ENCODE results near the gene PADI6. TPM values are rescaled to one million over a fixed set of nuclear protein-coding genes. Genes with fewer than 3 reads are reported as not detected.

The PADI6 gene
- total and polyA plus RNA-seq, 9 of the 15 experiments (the other 6 are each of a cell fraction or from before 2014, with no cell fraction given), result not detected

DNA sequence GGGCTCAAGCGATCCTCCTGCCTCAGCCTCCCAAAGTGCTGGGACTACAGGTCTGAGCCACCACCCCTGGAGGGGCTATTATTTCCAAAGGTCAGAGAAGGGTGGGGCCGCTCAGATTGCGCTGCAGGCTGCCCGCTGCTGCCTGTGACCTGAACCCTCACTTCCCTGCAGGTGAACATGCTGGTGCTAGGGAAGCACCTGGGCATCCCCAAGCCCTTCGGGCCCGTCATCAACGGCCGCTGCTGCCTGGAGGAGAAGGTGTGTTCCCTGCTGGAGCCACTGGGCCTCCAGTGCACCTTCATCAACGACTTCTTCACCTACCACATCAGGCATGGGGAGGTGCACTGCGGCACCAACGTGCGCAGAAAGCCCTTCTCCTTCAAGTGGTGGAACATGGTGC, 8.6 kb upstream of the PADI6 start:
- in situ Hi-C loops (cut with MboI), result no loop called here
- TF ChIP-seq, protein P1, sequence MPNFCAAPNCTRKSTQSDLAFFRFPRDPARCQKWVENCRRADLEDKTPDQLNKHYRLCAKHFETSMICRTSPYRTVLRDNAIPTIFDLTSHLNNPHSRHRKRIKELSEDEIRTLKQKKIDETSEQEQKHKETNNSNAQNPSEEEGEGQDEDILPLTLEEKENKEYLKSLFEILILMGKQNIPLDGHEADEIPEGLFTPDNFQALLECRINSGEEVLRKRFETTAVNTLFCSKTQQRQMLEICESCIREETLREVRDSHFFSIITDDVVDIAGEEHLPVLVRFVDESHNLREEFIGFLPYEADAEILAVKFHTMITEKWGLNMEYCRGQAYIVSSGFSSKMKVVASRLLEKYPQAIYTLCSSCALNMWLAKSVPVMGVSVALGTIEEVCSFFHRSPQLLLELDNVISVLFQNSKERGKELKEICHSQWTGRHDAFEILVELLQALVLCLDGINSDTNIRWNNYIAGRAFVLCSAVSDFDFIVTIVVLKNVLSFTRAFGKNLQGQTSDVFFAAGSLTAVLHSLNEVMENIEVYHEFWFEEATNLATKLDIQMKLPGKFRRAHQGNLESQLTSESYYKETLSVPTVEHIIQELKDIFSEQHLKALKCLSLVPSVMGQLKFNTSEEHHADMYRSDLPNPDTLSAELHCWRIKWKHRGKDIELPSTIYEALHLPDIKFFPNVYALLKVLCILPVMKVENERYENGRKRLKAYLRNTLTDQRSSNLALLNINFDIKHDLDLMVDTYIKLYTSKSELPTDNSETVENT (CRISPR knock-in tag; IDR thresholded peaks at IDR 0.05), result no peak
- TF ChIP-seq, protein P2, sequence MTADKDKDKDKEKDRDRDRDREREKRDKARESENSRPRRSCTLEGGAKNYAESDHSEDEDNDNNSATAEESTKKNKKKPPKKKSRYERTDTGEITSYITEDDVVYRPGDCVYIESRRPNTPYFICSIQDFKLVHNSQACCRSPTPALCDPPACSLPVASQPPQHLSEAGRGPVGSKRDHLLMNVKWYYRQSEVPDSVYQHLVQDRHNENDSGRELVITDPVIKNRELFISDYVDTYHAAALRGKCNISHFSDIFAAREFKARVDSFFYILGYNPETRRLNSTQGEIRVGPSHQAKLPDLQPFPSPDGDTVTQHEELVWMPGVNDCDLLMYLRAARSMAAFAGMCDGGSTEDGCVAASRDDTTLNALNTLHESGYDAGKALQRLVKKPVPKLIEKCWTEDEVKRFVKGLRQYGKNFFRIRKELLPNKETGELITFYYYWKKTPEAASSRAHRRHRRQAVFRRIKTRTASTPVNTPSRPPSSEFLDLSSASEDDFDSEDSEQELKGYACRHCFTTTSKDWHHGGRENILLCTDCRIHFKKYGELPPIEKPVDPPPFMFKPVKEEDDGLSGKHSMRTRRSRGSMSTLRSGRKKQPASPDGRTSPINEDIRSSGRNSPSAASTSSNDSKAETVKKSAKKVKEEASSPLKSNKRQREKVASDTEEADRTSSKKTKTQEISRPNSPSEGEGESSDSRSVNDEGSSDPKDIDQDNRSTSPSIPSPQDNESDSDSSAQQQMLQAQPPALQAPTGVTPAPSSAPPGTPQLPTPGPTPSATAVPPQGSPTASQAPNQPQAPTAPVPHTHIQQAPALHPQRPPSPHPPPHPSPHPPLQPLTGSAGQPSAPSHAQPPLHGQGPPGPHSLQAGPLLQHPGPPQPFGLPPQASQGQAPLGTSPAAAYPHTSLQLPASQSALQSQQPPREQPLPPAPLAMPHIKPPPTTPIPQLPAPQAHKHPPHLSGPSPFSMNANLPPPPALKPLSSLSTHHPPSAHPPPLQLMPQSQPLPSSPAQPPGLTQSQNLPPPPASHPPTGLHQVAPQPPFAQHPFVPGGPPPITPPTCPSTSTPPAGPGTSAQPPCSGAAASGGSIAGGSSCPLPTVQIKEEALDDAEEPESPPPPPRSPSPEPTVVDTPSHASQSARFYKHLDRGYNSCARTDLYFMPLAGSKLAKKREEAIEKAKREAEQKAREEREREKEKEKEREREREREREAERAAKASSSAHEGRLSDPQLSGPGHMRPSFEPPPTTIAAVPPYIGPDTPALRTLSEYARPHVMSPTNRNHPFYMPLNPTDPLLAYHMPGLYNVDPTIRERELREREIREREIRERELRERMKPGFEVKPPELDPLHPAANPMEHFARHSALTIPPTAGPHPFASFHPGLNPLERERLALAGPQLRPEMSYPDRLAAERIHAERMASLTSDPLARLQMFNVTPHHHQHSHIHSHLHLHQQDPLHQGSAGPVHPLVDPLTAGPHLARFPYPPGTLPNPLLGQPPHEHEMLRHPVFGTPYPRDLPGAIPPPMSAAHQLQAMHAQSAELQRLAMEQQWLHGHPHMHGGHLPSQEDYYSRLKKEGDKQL (CRISPR knock-in tag; IDR thresholded peaks at IDR 0.05; ENCODE audit: borderline replicate concordance), result no peak
- no peak for TF ChIP-seq ZC3H11A (IDR thresholded peaks at IDR 0.05; ENCODE audit: low read depth, low read length)
- TF ChIP-seq ZNF707 (CRISPR knock-in tag; conservative IDR thresholded peaks at IDR 0.05), result no peak
- TF ChIP-seq CEBPG (CRISPR knock-in tag; IDR thresholded peaks at IDR 0.05), result no peak
- no peak for TF ChIP-seq CEBPG (tag; conservative IDR thresholded peaks at IDR 0.05 in 1 of 2, IDR thresholded peaks at IDR 0.05 in 1 of 2)
- TF ChIP-seq, protein P3, sequence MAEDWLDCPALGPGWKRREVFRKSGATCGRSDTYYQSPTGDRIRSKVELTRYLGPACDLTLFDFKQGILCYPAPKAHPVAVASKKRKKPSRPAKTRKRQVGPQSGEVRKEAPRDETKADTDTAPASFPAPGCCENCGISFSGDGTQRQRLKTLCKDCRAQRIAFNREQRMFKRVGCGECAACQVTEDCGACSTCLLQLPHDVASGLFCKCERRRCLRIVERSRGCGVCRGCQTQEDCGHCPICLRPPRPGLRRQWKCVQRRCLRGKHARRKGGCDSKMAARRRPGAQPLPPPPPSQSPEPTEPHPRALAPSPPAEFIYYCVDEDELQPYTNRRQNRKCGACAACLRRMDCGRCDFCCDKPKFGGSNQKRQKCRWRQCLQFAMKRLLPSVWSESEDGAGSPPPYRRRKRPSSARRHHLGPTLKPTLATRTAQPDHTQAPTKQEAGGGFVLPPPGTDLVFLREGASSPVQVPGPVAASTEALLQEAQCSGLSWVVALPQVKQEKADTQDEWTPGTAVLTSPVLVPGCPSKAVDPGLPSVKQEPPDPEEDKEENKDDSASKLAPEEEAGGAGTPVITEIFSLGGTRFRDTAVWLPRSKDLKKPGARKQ (CRISPR knock-in tag; IDR thresholded peaks at IDR 0.05), result no peak
- TF ChIP-seq ZNF445 (CRISPR knock-in tag; IDR thresholded peaks at IDR 0.05; ENCODE audit: low read depth), result no peak
- TF ChIP-seq KDM1A (IDR thresholded peaks at IDR 0.05), result no peak
- no peak for TF ChIP-seq CXXC5 (CRISPR knock-in tag; IDR thresholded peaks at IDR 0.05)
- no peak for TF ChIP-seq ZNF282 (CRISPR knock-in tag; IDR thresholded peaks at IDR 0.05)
- TF ChIP-seq, protein P4, sequence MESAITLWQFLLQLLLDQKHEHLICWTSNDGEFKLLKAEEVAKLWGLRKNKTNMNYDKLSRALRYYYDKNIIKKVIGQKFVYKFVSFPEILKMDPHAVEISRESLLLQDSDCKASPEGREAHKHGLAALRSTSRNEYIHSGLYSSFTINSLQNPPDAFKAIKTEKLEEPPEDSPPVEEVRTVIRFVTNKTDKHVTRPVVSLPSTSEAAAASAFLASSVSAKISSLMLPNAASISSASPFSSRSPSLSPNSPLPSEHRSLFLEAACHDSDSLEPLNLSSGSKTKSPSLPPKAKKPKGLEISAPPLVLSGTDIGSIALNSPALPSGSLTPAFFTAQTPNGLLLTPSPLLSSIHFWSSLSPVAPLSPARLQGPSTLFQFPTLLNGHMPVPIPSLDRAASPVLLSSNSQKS (CRISPR knock-in tag; IDR thresholded peaks at IDR 0.05), result no peak

More for the DNA sequence above, 8.6 kb upstream of the PADI6 start:
- Histone ChIP-seq H3K4me3 (no peak overlapping the region), H3K79me2 (ENCODE audit: control insufficient read depth, insufficient read depth, low read length) (no peaks in the 10 kb centered on the region), H3K9me3 (replicated peaks; ENCODE audit: control insufficient read depth, insufficient read depth, low read depth, low read length) (no peaks in the 10 kb centered on the region), H3K36me3 (ENCODE audit: control insufficient read depth, insufficient read depth, low read length) (no peaks in the 10 kb centered on the region), H3K27me3 (ENCODE audit: control insufficient read depth in 2 of 2, insufficient read depth in 2 of 2, low read length in 2 of 2) (peaks cover 18 to 32% of the 10 kb centered on the region in 2 experiments), H4K20me1 (replicated peaks; ENCODE audit: control insufficient read depth, insufficient read depth, low read length) (no peaks in the 10 kb centered on the region), H3K9ac (ENCODE audit: insufficient read depth in 1 of 2, low read depth in 2 of 2, low read length in 2 of 2) (0 out of 4 replicates have a peak overlapping the region, but pooled peaks of 1 of the 2 experiments have one; percentile 3), H3K4me1 (replicated peaks in 1 of 2; ENCODE audit: control insufficient read depth in 2 of 2, insufficient read depth in 2 of 2, low read length in 2 of 2) (peaks cover 16 to 20% of the 10 kb centered on the region in 2 experiments; a peak in 4 of 5 replicates), H2AFZ (ENCODE audit: low read depth, low read length) (no peak overlapping the region), H3K4me2 (ENCODE audit: insufficient read depth, low read length) (no peak overlapping the region), H3K27ac (ENCODE audit: extremely low read depth, low read depth, low read length) (no peak overlapping the region), H3K9me1 (ENCODE audit: control insufficient read depth, insufficient read depth, low read length) (no peaks in the 10 kb centered on the region)
- 5% methylated on average over 12 of the region's 12 CpGs for WGBS (ENCODE audit: insufficient coverage, low coverage, missing lambda C conversion rate)
- no peak for FAIRE-seq
- intact Hi-C loops (cut with micrococcal nuclease), result no loop called here
- ATAC-seq, result no peak
- no TSS peak for BruUV-seq (replicated peaks)
- DNase-seq (ENCODE audit: extremely low read depth in 1 of 4, low spot score in 3 of 4), result no peak
- ChIA-PET POLR2A (interaction anchor here (0.6 to 1.3 kb wide), 4 partner anchors 8 to 45 kb away, joined by 3 read pairs; no protein-coding TSS in a partner anchor), CTCF (ENCODE audit: low intra/inter-chr PET ratio) (no interaction called here)
